AG09309 (cell line): ENCODE measurements around the gene BTD.

ENCODE experiments used
- DNase-seq: peaks from one replicate; pipeline ENCODE4 v3.0.0-alpha.2; 2010; ENCODE audit warnings: low read depth
- H3K4me3 ChIP-seq: 2 replicates; pipeline ENCODE4 v1.5.1; 2011; ENCODE audit warnings: mild to moderate bottlenecking, low read depth, low read length, moderate library complexity; ENCODE audit not compliant: control insufficient read depth
- CTCF ChIP-seq: IDR thresholded peaks from 2 replicates; pipeline ENCODE4 v1.5.1; 2011; ENCODE audit warnings: mild to moderate bottlenecking, low read depth, low read length, inconsistent platforms; ENCODE audit not compliant: insufficient read depth, control insufficient read depth; ENCODE audit errors: missing control alignments

BTD gene

GRCh38 chr3:15681668-15682067 is 80.1 kb downstream of the BTD start:
- H3K4me3 ChIP-seq = no peak overlapping the region
- DNase-seq = no peak
- TF ChIP-seq CTCF = no peak

- no peak for TF ChIP-seq CTCF
- DNase-seq = peak; percentile 23
- H3K4me3 ChIP-seq = no peak overlapping the region
Observed at GRCh38 chr3:15682561-15683185, 81.1 kb downstream of the BTD start.

GRCh38 chr3:15683253-15683652 is 81.7 kb downstream of the BTD start:
- TF ChIP-seq CTCF = no peak
- no peak overlapping the region for H3K4me3 ChIP-seq
- DNase-seq = no peak

GRCh38 chr3:15685927-15686326 is 84.4 kb downstream of the BTD start:
- H3K4me3 ChIP-seq = no peak overlapping the region
- TF ChIP-seq CTCF = no peak
- no peak for DNase-seq

- DNase-seq = no peak
- no peak for TF ChIP-seq CTCF
- no peak overlapping the region for H3K4me3 ChIP-seq
Observed at GRCh38 chr3:15690230-15690629, 88.7 kb downstream of the BTD start.

GRCh38 chr3:15690748-15691147 is 89.2 kb downstream of the BTD start:
- DNase-seq = no peak
- TF ChIP-seq CTCF = no peak
- no peak overlapping the region for H3K4me3 ChIP-seq

GRCh38 chr3:15693355-15693754 is 91.8 kb downstream of the BTD start:
- DNase-seq = no peak
- H3K4me3 ChIP-seq = no peak overlapping the region
- TF ChIP-seq CTCF = peak; percentile 5
